ENCODE data around the gene ZNF735.

Gene ZNF735

GRCh38 chr7:64182036-64182790, 24.8 kb upstream of the ZNF735 start:
- Mint-ChIP-seq H3K36me3 (ENCODE audit: low read depth) (no peaks in the 10 kb centered on the region), H3K4me3 (no peak overlapping the region), H3K27me3 (ENCODE audit: low read depth) (no peaks in the 10 kb centered on the region), H3K4me1 (no peaks in the 10 kb centered on the region), H3K9me3 (peaks cover 35% of the 10 kb centered on the region), H3K27ac (no peak overlapping the region)
- no peak for TF ChIP-seq CTCF (IDR thresholded peaks at IDR 0.05; ENCODE audit: unreplicated experiment in 3 of 3)

GRCh38 chr7:64183126-64183742, 23.8 kb upstream of the ZNF735 start:
- Mint-ChIP-seq H3K4me3 (no peak overlapping the region), H3K36me3 (ENCODE audit: low read depth) (no peaks in the 10 kb centered on the region), H3K9me3 (peaks cover 37% of the 10 kb centered on the region), H3K27ac (no peak overlapping the region), H3K27me3 (ENCODE audit: low read depth) (no peaks in the 10 kb centered on the region), H3K4me1 (no peaks in the 10 kb centered on the region)
- no peak for TF ChIP-seq CTCF (IDR thresholded peaks at IDR 0.05; ENCODE audit: unreplicated experiment in 3 of 3)

- no peak for TF ChIP-seq CTCF (IDR thresholded peaks at IDR 0.05; ENCODE audit: unreplicated experiment in 3 of 3)
- no peaks in the 10 kb centered on the region for H3K36me3 Mint-ChIP-seq (ENCODE audit: low read depth)
- H3K9me3 Mint-ChIP-seq: peaks cover 35% of the 10 kb centered on the region
- H3K4me3 Mint-ChIP-seq: no peak overlapping the region
- no peak overlapping the region for H3K27ac Mint-ChIP-seq
- no peaks in the 10 kb centered on the region for H3K4me1 Mint-ChIP-seq
- H3K27me3 Mint-ChIP-seq (ENCODE audit: low read depth): no peaks in the 10 kb centered on the region
Observed at GRCh38 chr7:64183827-64184372, 23.1 kb upstream of the ZNF735 start.

GRCh38 chr7:64184376-64184775, 22.6 kb upstream of the ZNF735 start:
- Mint-ChIP-seq H3K4me1 (no peaks in the 10 kb centered on the region), H3K27me3 (ENCODE audit: low read depth) (no peaks in the 10 kb centered on the region)

GRCh38 chr7:64187408-64187807, 19.6 kb upstream of the ZNF735 start:
- Mint-ChIP-seq H3K9me3 (peaks cover 31% of the 10 kb centered on the region), H3K27ac (no peak overlapping the region), H3K4me1 (no peaks in the 10 kb centered on the region), H3K36me3 (ENCODE audit: low read depth) (no peaks in the 10 kb centered on the region), H3K4me3 (no peak overlapping the region), H3K27me3 (ENCODE audit: low read depth) (no peaks in the 10 kb centered on the region)
- no peak for TF ChIP-seq CTCF (IDR thresholded peaks at IDR 0.05; ENCODE audit: unreplicated experiment in 3 of 3)

More at GRCh38 chr7:64184376-64184775, 22.6 kb upstream of the ZNF735 start:
- Mint-ChIP-seq H3K9me3 (peaks cover 37% of the 10 kb centered on the region), H3K27ac (no peak overlapping the region), H3K36me3 (ENCODE audit: low read depth) (no peaks in the 10 kb centered on the region), H3K4me3 (no peak overlapping the region)
- no peak for TF ChIP-seq CTCF (IDR thresholded peaks at IDR 0.05; ENCODE audit: unreplicated experiment in 3 of 3)

All from nephron (organoid).